ENCODE measurements around the gene ZNF683. TPM values are rescaled to one million over a fixed set of nuclear protein-coding genes. Genes with fewer than 3 reads are reported as not detected.

Gene ZNF683
- total RNA-seq, 1 donor from 2014 or later, result not detected

DNA sequence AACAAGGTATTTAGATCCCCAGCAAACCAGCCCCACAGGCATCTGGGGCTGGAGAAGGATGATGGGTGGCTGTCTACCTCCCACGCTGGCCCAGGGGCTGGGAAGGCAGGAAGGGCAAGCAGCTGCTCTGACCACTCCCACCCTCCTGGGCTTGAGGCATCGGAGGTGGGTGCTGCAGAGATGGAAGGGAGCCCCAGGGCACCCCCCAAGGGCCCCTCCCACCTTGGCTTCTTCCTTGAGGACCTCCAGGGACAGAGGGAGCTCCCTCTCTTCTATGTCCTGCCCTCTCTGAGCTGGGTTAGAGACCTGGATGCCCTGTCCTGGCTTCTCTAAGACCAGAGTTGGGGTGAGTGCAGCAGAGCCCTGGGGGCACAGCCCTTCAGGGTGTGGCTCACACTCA, 51.7 kb downstream of the ZNF683 start:
- H3K9me3 Mint-ChIP-seq, result no peaks in the 10 kb centered on the region
- H3K4me3 Mint-ChIP-seq, result no peak overlapping the region
- no peak overlapping the region for H3K27ac Mint-ChIP-seq
- peaks cover 3% of the 10 kb centered on the region for H3K27me3 Mint-ChIP-seq
- H3K36me3 Mint-ChIP-seq, result peaks cover 3% of the 10 kb centered on the region
- TF ChIP-seq, protein P1, sequence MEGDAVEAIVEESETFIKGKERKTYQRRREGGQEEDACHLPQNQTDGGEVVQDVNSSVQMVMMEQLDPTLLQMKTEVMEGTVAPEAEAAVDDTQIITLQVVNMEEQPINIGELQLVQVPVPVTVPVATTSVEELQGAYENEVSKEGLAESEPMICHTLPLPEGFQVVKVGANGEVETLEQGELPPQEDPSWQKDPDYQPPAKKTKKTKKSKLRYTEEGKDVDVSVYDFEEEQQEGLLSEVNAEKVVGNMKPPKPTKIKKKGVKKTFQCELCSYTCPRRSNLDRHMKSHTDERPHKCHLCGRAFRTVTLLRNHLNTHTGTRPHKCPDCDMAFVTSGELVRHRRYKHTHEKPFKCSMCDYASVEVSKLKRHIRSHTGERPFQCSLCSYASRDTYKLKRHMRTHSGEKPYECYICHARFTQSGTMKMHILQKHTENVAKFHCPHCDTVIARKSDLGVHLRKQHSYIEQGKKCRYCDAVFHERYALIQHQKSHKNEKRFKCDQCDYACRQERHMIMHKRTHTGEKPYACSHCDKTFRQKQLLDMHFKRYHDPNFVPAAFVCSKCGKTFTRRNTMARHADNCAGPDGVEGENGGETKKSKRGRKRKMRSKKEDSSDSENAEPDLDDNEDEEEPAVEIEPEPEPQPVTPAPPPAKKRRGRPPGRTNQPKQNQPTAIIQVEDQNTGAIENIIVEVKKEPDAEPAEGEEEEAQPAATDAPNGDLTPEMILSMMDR (conservative IDR thresholded peaks at IDR 0.05), result no peak
- H3K4me1 Mint-ChIP-seq (ENCODE audit: unreplicated experiment), result peaks cover 21% of the 10 kb centered on the region
- no peak for DNase-seq (ENCODE audit: extremely low spot score, unreplicated experiment)

DNA sequence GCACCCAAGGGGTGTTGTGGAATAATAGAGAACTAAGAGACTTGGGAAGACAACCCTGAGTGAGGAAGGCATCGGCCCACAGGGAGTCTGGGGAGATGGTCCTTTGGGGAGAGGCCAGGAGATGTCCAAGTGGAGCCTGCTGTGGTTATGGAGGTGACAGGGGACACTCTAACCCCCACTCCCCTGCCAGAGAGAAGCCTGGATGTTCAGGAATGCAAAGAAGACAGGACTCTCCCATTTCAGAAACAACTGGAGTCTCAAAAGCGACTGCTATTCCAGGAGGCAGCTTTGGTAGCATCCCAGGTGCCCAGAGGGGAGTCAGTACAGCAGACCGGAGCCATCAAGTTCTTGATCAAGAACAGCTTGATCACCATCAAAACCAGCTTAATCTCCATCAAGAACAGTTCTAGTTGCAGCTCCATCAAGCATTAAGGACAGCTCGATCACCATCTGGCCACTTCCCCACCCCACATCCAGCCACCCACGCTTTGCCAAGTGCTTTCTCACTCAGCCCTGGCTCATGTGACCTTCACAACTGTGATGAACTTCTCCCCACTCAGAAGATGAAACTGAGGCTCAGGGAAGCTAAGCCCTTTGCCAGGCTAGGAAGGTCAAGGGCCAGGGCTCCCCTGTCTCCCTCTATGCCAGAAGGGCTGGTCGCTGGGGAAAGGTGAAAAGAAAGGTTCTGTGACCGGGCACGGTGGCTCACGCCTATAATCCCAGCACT, 54.0 kb downstream of the ZNF683 start:
- Mint-ChIP-seq H3K27me3 (peaks cover 5% of the 10 kb centered on the region), H3K4me1 (ENCODE audit: unreplicated experiment) (peaks cover 24% of the 10 kb centered on the region), H3K27ac (no peak overlapping the region), H3K36me3 (no peaks in the 10 kb centered on the region), H3K9me3 (no peaks in the 10 kb centered on the region), H3K4me3 (no peak overlapping the region)
- no peak for DNase-seq (ENCODE audit: extremely low spot score, unreplicated experiment)
- TF ChIP-seq, protein P1 (conservative IDR thresholded peaks at IDR 0.05), result no peak

DNA sequence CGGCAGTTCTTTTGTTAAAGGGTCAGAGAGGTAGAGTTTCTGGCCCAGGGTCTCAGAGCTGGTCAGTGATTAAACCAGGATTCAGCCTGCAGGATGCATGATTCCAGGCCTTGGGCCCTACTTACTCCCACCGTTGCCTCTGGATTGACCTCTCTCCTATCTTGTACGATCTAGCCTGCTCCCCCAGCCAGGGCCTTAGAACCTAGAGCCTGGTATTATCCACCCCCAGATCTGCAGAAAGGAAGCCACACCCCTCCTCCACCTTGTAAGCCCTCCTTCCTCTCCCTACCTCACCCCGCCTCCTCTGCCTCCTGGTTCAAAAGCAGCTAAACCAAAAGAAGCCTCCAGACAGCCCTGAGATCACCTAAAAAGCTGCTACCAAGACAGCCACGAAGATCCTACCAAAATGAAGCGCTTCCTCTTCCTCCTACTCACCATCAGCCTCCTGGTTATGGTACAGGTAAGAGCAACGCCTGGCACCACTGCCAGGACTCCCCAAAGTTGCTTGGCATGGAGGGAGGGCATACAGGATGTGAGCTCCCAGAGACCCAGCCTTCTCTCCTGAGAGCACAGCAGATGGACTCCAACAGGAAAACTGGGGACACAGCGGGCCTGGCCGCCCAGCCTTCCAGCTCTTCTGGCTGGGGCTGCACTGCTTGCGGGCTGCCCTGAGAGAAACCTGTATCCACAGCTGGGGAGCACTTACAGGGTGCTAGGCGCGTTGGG, 54.8 kb downstream of the ZNF683 start, which contains the start of gene CD52:
CD52 (plus strand) TSS at position 347 of the 726 bp plus-strand sequence; CDS start at position 407, 60 bp downstream.
- Mint-ChIP-seq H3K9me3 (no peaks in the 10 kb centered on the region), H3K27me3 (peaks cover 11% of the 10 kb centered on the region), H3K4me1 (ENCODE audit: unreplicated experiment) (peaks cover 24% of the 10 kb centered on the region), H3K4me3 (no peak within 1 kb of the TSS), H3K27ac (no peak within 1 kb of the TSS), H3K36me3 (no peaks in the 10 kb centered on the region)
- no peak for DNase-seq (ENCODE audit: extremely low spot score, unreplicated experiment)
- TF ChIP-seq, protein P1 (conservative IDR thresholded peaks at IDR 0.05), result no peak

DNA sequence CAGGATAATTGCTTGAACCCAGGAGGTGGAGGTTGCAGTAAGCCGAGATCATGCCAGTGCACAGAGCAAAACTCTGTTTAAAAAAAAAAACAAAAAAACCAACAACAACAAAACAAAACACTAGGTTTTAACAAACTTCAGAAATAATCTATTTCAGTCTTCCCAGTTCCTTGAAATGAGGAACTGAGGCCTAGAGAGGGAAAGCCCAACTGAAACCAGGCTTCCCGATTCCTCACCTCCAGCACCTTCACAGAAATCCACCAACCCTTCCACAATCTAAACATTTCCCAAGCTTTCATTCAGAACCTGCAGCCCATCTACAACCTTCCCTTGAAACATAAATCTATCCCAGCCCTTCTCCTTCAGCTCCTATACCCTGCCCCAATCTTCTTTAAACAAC, 55.4 kb downstream of the ZNF683 start:
- Mint-ChIP-seq H3K4me1 (ENCODE audit: unreplicated experiment) (peaks cover 24% of the 10 kb centered on the region), H3K9me3 (no peaks in the 10 kb centered on the region), H3K4me3 (no peak overlapping the region), H3K36me3 (no peaks in the 10 kb centered on the region), H3K27ac (no peak overlapping the region), H3K27me3 (peaks cover 11% of the 10 kb centered on the region)
- TF ChIP-seq, protein P1 (conservative IDR thresholded peaks at IDR 0.05), result no peak
- DNase-seq (ENCODE audit: extremely low spot score, unreplicated experiment), result no peak

DNA sequence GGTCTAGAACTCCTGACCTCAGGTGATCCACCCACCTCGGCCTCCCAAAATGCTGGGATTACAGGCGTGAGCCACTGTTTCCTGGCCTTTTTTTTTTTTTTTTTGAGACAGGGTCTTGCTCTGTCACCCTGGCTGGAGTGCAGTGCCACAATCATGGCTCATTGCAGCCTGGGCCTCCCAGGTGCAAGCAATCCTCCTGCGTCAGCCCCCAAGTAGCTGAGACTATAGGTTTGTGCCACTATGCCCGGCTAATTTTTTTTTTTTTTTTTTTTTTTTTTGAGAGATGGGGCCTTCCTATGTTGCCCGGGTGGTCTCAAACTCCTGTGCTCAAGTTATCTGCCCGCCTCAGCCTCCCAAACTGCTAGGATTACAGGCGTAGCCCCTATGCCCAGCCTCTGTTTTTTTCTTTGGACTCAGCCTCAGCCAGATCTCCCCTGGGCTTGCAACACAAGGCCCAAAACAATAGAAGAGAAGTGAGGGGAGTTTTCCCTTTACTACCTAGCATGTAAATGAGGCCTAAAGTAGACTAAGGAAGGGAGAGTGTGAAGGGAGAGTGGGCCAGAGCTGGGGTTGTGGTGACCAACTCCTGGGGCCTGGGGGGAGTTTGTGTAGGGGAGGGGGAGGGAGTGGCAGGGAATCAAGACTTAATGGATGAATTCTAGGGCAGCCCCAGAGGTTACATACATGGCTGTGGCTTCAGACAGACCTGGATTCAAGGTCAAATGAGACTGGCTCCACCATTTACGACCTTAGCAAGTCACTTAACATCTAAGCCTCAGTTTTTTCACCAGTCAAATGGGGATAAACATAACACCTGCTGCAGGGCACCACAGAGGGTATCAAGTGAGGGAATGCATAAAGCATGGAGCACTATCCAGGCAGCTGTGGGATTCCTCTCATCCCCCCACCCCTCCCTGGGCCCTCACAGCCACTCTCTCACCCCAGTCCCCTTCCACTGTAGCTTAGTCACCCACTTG, 56.4 kb downstream of the ZNF683 start:
- Mint-ChIP-seq H3K9me3 (no peaks in the 10 kb centered on the region), H3K4me1 (ENCODE audit: unreplicated experiment) (peaks cover 18% of the 10 kb centered on the region), H3K36me3 (no peaks in the 10 kb centered on the region), H3K27me3 (peaks cover 8% of the 10 kb centered on the region), H3K27ac (no peak overlapping the region), H3K4me3 (no peak overlapping the region)
- DNase-seq (ENCODE audit: extremely low spot score, unreplicated experiment), result no peak
- TF ChIP-seq, protein P1 (conservative IDR thresholded peaks at IDR 0.05), result no peak

Measured in type B pancreatic cell (in vitro differentiated cells).